MG63 (cell line): ENCODE measurements around the gene DCC. TPM values are rescaled to one million over a fixed set of nuclear protein-coding genes. Genes with fewer than 3 reads are reported as not detected.

Source experiments
- DNase-seq: peaks from one replicate; pipeline ENCODE4 v3.0.0-alpha.2; 2020
- H3K27me3 ChIP-seq: fragments of 250-450 bp; sonication (Bioruptor Pico); 2 replicates; pipeline ENCODE4 v1.5.1; 2020; ENCODE audit warnings: mild to moderate bottlenecking, moderate library complexity
- H3K36me3 ChIP-seq: fragments of 250-450 bp; sonication (Bioruptor Pico); 2 replicates; pipeline ENCODE4 v1.5.1; 2020; ENCODE audit warnings: mild to moderate bottlenecking, moderate library complexity
- H3K4me3 ChIP-seq: fragments of 250-450 bp; sonication (Bioruptor Pico); 2 replicates; pipeline ENCODE4 v1.5.1; 2020; ENCODE audit warnings: mild to moderate bottlenecking, moderate library complexity
- H3K9me3 ChIP-seq: fragments of 250-450 bp; sonication (Bioruptor Pico); 2 replicates; pipeline ENCODE4 v1.5.1; 2020; ENCODE audit warnings: mild to moderate bottlenecking, moderate library complexity
- total RNA-seq: library from RNA; depleted of rRNA; stranded (reverse); fragments of >200 nt; shearing (Covaris generic); gene quantifications from 2 replicates; pipeline ENCODE4 v1.2.3, GENCODE V29; 2014; ENCODE audit warnings: low replicate concordance

The DCC gene
- total RNA-seq, 1 experiment from 2014 or later = not detected

DNA sequence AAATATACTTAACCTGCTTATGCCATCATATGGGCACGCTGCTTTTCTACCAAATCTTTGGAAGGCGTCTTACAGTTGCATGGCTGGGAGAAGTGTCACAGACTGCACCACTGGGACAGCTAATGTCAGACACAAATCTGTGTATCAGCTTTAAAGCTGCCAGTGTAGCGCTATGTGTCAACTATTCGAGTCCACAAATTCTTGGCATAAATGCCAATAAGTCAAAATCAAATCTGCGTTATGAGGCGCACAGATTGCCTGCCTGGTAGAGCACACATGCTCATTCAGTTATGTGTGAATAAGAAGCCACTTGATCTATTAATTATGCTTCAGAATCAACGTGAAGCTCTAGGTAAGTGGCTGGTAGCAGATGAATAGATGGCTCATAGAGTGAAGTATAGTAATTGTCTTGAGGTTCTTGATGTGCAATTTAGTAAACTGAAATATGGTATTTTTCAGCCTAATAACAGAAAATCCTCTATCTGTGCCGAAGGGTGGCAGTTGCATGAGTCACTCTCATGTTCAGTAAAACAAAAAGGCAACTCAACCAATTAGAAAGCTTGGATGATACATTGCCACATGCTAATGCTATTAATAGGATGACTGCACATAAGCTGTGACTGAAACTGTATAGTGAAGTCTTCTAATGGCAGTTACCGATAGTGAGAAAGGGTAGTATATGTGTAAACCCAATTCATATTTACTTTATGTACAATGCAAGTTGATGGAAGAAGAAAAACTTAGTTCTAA, 52.0 kb downstream of the DCC start:
- Histone ChIP-seq H3K4me3 (no peak overlapping the region), H3K9me3 (no peaks in the 10 kb centered on the region), H3K36me3 (no peaks in the 10 kb centered on the region), H3K27me3 (no peaks in the 10 kb centered on the region)
- DNase-seq = no peak

DNA sequence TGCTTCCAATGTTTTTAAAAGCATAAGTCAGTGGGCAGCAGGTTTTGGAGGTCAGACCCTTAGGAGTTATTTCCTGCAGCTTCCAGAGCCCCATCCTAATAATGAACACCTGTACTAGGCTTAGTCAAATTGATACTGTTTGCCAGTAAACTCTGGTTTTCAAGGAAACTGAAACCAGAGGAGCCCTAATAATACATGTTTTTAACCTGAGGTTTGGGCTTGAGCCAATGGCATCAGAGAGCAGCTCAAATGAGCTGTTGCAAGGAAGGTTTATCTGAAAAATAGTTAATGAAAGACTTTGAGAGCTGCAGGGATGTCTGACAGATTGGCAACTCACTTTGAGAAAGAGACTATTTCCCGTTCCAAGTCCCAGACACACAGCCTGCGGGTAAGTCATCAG, 54.6 kb downstream of the DCC start:
- Histone ChIP-seq H3K36me3 (no peaks in the 10 kb centered on the region), H3K27me3 (no peaks in the 10 kb centered on the region), H3K4me3 (no peak overlapping the region), H3K9me3 (no peaks in the 10 kb centered on the region)
- no peak for DNase-seq

DNA sequence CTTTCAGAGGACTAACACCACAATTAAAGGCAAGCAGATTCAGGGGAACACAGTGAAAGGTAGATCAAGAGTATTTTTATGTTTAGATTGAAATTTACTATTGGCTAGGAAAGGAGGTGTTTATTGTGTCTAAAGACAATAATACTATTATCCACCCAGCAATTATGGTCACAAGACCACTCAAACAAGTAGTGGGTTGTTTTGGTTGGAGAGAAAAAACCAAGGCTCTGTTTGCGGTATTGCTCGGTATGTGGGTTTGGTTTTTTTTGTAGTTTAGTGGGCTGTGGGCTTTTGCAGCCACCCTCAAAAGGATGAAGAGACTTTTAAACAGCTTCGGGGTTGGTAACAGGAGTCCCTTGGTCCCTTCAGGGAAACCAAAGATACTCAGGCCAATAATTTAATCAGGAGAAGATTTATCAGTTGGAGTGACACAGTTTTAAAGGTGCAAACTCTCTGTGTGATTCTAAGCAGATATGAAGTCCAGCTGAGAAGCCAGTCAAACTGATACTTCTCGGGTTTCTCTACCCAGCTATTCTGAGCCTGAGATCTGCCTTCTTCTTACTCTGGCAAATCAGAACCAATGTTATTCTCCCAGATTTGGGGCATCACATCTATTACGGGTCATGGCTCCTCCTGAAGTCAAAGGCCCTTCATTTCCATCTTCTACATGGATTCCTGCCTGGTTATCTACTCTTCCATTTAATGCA, 55.3 kb downstream of the DCC start:
- no peaks in the 10 kb centered on the region for H3K9me3 ChIP-seq
- no peak overlapping the region for H3K4me3 ChIP-seq
- no peaks in the 10 kb centered on the region for H3K36me3 ChIP-seq
- no peak for DNase-seq
- H3K27me3 ChIP-seq = no peaks in the 10 kb centered on the region

DNA sequence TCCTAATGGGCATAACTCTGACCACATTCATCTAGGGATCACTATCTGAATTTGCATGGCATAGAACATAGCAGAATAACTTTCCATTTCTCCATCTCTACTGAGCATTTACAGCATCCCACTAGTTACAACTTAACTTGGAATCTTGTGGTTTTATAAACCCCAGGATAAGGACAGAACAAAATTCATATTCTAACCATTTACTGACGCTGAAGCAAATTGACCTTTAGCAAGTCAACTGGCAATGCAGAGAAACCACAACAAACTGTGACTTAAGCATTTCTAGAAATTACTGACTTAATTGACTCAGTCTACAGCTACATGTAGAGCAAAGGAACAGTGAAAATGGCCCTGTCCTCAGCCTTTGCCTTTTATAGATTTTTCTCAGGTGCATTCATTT, 61.2 kb downstream of the DCC start:
- H3K9me3 ChIP-seq = no peaks in the 10 kb centered on the region
- H3K27me3 ChIP-seq = no peaks in the 10 kb centered on the region
- H3K4me3 ChIP-seq = no peak overlapping the region
- no peak for DNase-seq
- no peaks in the 10 kb centered on the region for H3K36me3 ChIP-seq

DNA sequence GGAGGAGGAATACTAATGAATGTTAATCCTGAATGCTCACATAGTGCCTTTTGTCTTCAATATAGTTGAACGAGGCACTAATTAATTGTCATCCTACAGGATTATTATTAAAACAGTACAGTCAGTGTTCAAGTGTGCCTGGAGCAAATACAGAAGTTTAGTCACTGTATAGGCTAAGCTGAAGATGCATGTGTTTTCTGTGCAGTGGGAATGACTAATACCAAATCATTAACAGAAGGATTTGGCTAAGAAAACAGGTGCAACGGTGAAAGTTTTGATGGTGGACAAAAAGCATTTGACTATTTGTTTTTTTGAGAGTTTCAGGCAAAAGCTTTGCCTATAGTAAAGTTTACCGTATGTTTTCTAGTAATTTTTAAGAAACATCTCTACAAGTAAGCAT, 62.8 kb downstream of the DCC start:
- Histone ChIP-seq H3K9me3 (no peaks in the 10 kb centered on the region), H3K27me3 (no peaks in the 10 kb centered on the region), H3K36me3 (no peaks in the 10 kb centered on the region), H3K4me3 (no peak overlapping the region)
- DNase-seq = no peak

DNA sequence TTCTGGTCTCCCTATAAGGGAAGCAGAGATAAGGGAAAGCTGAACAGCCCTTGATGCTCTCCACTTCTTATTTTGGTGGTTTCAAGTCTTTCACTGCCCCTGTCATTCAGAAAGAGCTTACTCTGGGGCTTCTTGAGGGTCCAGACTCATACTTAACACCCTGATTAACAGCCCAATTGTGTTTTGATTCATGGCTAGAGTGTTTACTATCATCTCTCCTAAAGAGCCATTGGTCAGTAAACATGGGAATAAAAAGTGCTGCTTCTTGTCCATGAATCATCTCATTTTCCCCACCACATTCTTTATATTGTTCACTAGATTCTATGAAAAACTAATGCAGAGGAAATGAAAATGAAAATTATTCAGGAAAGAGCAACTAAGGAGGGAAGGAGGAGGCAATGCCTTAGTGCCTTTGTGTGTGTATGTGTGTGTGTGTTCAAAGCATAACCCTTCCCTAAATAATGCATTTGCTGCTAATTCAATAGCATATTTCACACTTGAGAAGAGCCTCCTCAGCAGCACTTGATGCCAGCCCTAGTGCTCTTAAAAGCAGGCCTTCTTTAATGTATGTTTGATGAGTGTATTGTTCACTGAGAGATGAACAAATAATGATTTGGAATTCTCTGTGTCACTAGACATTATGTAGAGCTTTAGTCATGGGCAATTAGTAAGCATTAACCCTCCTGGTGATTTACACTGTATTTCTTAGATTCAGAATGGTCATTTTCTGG, 63.5 kb downstream of the DCC start:
- H3K36me3 ChIP-seq = no peaks in the 10 kb centered on the region
- H3K27me3 ChIP-seq = no peaks in the 10 kb centered on the region
- H3K4me3 ChIP-seq = no peak overlapping the region
- no peak for DNase-seq
- no peaks in the 10 kb centered on the region for H3K9me3 ChIP-seq

DNA sequence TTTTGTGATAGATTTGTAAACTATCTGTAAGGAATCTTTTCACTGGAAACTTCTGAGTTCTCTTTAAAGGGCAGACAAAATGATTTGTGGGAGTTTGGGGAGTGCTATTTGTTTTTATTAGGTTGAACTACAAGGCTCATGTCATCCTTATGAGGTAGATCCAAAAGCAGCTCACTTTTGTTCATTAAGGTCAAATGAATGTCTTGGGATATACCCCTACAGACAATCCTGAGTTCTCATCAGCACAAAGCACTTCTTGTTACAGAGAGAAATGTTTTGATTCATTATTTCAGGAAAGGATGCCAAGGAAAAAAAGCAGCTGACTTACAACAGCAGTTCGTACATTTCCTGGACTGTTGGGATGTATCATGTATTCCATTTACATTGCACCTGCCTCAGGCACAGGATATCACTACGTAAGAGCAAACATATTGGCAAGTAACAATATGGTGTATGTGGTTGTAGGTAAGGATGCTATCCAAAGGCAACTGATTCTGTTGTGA, 68.9 kb downstream of the DCC start:
- H3K27me3 ChIP-seq = no peaks in the 10 kb centered on the region
- no peaks in the 10 kb centered on the region for H3K9me3 ChIP-seq
- no peaks in the 10 kb centered on the region for H3K36me3 ChIP-seq
- no peak for DNase-seq
- H3K4me3 ChIP-seq = no peak overlapping the region

DNA sequence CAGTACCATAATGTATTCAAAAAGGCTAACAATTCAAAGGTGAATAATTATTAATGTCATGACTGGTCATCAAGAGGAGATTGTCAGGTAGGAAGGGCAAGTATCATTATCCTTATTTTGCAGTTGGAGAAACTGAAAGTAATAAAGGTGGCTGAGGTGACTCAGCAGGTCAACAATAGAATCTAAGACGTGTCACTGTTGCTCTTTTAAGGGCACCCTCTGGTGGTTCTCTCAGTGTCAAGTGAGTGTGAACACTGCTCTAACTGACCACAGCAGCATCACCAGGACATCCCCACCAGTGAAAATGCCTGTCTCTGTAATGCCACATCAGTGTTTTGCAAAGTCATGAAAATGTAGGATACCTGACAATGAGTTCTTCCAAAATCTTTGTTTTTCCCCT, 69.7 kb downstream of the DCC start:
- DNase-seq = no peak

DNA sequence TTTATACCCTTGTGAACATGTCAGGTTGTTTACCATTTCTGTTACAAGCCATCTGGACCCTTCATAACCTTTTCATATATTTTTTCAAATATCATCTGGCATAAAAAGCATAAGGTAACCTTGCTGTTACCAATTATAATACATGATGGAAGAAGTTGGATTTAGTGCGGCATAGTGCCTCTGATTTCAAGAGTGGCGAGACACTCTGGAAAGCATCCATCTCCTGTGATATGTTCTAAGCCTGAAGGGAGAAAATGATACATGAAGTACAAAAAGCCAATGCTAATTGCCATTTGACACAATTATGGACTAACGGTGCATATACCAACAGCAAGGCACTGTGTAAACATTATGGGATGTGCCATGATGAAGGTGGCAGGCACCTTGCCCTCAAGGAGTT, 75.1 kb downstream of the DCC start:
- Histone ChIP-seq H3K27me3 (no peaks in the 10 kb centered on the region), H3K36me3 (no peaks in the 10 kb centered on the region)
- no peak for DNase-seq

More for the DNA sequence above, 69.7 kb downstream of the DCC start:
- Histone ChIP-seq H3K36me3 (no peaks in the 10 kb centered on the region), H3K9me3 (no peaks in the 10 kb centered on the region), H3K4me3 (no peak overlapping the region), H3K27me3 (no peaks in the 10 kb centered on the region)

DNA sequence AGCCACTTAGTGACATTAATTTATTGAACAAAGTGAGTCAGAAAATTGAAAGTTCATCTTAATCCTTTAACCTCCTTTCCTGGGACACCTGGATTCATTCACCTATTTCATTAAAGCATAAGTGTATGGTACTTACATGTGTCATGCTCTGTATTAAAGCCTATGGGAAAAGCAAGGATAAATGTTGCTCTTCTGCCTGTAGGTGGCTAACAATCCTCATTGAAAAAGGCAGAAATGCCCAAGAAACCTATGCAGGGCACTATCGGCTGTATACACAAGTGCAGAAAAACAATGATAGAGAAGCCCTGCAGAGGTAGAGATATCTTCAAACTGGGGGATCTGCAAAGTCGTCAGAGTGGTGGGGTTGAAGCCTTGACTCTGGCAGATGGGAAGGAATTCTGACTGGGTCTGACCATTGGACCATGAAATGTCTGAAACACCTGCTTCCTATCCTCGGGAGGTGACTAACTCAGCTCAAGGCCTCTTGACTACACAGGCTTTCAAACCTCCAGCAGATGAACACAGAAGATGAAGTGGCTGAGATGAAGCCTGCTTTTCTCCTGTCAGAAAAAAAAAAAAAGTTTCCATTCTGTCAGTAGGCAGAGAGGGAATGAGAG, 83.1 kb downstream of the DCC start:
- Histone ChIP-seq H3K27me3 (no peaks in the 10 kb centered on the region), H3K9me3 (no peaks in the 10 kb centered on the region), H3K4me3 (no peak overlapping the region), H3K36me3 (no peaks in the 10 kb centered on the region)
- no peak for DNase-seq

More for the DNA sequence above, 75.1 kb downstream of the DCC start:
- Histone ChIP-seq H3K9me3 (no peaks in the 10 kb centered on the region), H3K4me3 (no peak overlapping the region)

DNA sequence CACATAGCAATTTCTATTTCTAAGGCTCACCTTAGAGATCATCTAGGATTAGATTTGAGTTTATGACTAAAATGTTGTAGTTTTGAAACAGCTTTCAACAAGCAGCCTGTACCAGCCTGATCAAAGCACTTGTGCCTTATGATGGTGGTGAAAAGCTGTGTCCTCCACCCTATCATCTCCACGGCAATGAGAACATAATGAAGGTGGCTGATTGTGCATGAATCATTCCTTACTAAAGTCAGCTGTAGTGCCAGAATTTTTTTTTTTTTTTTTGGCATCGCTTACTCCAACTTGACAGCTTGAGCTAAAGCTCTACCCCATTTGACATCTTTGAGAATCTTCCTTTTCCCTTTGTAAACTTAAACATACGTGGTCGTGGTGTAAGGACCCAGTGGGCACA, 86.0 kb downstream of the DCC start:
- Histone ChIP-seq H3K4me3 (no peak overlapping the region), H3K27me3 (no peaks in the 10 kb centered on the region), H3K9me3 (no peaks in the 10 kb centered on the region), H3K36me3 (no peaks in the 10 kb centered on the region)
- no peak for DNase-seq

DNA sequence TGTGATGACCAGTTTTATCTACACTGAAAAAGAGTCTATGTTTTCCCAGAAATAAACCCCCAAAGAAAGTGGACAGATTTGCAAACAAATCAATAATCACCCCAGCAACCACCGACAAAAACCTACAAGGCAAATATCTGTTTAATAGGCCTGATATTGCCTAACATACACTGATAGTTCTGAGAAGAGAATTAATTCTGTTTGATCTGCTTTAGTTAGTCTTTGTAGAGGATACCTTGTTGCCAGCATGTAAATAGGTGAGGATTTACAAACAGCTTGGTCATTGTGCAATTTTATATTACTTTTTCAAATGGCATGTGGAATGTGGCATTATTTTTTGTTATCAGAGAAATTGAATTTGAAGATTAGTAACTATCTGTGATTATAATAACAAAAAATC, 86.5 kb downstream of the DCC start:
- Histone ChIP-seq H3K9me3 (no peaks in the 10 kb centered on the region), H3K36me3 (no peaks in the 10 kb centered on the region), H3K27me3 (no peaks in the 10 kb centered on the region), H3K4me3 (no peak overlapping the region)
- no peak for DNase-seq

DNA sequence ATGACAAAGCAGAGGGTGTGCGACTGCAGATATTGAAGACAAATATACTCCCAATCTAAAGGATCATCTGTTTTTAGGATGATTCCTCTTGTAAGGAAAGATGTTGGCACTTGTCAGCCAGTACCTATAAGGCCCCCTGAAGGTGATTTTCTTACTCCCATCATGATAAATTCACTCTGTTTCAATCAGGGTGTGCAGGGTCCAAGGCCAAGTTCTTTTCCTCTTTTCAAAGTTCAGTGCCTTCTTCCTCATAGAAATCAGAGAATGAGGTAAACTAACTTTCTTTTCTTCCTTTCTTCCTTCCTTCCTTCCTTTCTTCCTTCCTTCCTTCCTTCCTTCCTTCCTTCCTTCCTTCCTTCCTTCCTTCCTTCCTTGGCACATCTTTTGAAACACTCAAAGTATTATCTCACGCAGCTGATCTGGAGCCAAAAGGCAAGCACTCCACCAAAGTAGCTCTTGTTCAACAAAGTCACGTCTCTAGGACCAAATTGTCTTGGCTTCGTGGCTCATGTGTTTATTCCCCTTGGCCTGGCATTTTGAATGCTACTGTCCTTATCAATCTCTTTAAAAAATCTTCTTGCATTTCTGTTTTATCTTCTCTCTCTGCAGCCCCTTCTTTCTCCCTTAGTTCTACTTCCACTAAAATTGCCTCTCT, 87.7 kb downstream of the DCC start:
- DNase-seq = no peak
- Histone ChIP-seq H3K9me3 (no peaks in the 10 kb centered on the region), H3K27me3 (no peaks in the 10 kb centered on the region), H3K36me3 (no peaks in the 10 kb centered on the region), H3K4me3 (no peak overlapping the region)

DNA sequence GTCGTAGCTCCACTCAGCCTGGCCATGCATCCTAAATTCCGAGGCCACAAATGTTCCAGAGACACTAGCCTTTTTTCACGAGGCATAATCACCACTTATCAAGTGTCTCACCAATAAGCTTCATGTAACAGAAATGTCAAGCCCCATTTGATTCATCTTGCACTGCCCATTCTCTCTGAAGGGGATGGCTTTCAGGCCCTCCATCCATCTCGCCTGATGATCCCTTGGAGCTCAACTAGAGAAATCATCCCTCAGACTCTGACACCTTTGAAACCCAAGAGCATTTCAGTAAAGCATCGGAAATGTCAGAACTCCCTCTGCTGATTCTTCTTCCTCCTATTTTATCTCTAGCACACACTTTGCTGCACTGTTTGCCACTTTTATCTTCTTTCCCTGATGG, 91.7 kb downstream of the DCC start:
- H3K4me3 ChIP-seq = no peak overlapping the region
- H3K9me3 ChIP-seq = no peaks in the 10 kb centered on the region
- no peaks in the 10 kb centered on the region for H3K27me3 ChIP-seq
- no peaks in the 10 kb centered on the region for H3K36me3 ChIP-seq
- no peak for DNase-seq

DNA sequence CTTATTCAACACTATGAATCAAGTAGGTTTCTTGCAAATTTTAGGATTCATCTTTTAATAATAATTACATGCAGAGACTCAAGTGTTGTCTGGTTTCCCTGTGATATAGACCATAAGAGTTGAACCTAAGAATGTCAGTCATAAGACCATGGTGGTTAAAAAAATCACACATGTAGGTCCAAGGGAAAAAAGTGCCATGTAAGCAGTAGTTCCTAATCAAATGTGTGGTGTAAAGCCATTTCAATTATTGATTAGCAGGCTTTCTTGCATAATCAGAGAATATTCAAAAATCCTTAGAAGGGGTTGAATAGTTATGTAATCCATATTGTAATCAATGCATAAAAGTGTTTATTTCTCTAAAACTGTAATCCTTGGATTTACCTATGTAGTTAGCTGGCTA, 93.8 kb downstream of the DCC start:
- Histone ChIP-seq H3K4me3 (no peak overlapping the region), H3K27me3 (no peaks in the 10 kb centered on the region), H3K36me3 (no peaks in the 10 kb centered on the region), H3K9me3 (no peaks in the 10 kb centered on the region)
- DNase-seq = no peak

DNA sequence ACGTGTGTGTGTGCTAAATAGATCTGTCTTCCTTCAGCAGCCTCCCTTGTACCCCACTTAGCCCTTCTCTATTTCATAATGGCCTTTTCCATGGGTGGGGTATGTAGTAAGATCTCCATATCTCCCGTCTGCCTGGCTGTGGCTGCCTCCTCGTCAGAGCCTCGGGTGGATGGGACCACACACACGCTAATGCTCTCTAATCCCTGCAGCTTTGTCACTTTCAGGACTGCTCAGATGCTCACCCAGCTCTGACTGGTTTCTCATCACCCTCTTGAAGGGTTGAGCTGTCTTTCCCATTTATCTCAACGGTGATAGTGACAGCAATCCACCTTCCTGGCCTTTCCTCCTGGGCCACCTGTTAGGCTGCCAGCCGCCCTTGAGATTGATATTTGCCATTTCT, 95.3 kb downstream of the DCC start:
- DNase-seq = no peak
- H3K36me3 ChIP-seq = no peaks in the 10 kb centered on the region
- no peaks in the 10 kb centered on the region for H3K9me3 ChIP-seq

DNA sequence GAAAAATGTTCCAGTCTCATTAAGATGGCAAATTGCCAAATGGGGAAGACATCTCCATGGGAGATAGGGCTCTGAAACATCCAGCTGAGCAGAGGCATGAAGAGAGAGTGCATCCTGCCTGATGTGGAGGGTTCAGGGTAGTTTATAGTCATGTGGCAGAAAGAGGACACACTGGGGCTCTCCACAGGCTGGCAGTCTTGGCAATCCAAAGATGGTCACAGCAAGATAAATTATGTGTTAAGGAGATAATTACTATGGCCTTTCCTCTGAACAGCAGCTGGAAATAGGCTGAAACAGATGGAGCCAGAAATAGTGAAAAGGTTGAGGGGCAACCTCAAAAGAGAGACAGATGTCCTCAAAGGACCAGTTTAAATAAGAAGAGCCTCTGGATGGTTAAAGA, 97.2 kb downstream of the DCC start:
- DNase-seq = no peak
- no peaks in the 10 kb centered on the region for H3K36me3 ChIP-seq
- no peaks in the 10 kb centered on the region for H3K9me3 ChIP-seq
- no peaks in the 10 kb centered on the region for H3K27me3 ChIP-seq
- H3K4me3 ChIP-seq = no peak overlapping the region

More for the DNA sequence above, 95.3 kb downstream of the DCC start:
- no peak overlapping the region for H3K4me3 ChIP-seq
- no peaks in the 10 kb centered on the region for H3K27me3 ChIP-seq
